Measurements from ENCODE around the gene DRAXIN.

DNA sequence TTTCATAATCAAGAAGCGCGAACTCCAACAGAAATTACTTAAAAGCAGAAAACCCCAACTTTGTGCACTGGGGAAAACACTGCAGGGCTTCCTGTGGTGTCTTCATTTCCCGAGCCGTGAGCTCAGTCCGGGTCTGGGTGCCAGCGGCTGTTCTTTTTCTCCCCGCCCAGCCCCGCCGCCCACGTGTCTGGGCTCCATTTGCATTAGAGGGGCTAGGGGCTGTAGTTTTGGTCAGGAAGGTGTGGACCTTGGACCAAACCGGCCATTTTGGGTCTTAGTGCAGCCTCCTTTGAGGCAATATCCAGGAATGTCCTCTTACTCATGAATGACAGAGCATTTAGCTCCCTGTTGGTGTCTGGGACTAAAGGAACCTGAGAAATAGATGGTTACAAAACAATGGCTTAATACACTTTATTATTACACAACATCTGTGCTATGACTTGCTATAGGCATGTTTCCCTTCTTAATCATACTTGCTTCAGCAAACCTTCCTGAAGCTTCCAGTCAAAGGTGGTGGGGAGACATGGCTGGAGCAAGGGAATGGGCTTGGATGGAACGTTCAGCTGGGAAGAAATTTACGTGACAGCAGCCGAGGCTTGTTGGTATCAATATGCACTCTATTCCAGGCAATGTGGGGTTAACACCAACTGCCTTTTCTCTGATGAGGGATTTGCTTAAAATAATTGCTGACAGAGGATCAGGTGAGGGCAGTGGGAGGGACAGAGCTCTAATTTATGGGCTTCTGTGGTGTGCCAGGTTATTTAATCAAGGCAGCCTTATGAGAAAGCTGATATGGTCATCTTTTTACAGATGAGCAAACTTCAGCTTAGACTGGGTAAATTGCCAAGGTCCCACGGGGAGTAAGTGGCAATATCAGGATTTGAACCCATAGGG is 45.5 kb downstream of the DRAXIN start:
- TF ChIP-seq, protein P1, sequence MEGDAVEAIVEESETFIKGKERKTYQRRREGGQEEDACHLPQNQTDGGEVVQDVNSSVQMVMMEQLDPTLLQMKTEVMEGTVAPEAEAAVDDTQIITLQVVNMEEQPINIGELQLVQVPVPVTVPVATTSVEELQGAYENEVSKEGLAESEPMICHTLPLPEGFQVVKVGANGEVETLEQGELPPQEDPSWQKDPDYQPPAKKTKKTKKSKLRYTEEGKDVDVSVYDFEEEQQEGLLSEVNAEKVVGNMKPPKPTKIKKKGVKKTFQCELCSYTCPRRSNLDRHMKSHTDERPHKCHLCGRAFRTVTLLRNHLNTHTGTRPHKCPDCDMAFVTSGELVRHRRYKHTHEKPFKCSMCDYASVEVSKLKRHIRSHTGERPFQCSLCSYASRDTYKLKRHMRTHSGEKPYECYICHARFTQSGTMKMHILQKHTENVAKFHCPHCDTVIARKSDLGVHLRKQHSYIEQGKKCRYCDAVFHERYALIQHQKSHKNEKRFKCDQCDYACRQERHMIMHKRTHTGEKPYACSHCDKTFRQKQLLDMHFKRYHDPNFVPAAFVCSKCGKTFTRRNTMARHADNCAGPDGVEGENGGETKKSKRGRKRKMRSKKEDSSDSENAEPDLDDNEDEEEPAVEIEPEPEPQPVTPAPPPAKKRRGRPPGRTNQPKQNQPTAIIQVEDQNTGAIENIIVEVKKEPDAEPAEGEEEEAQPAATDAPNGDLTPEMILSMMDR (IDR thresholded peaks at IDR 0.05): no peak
- TF ChIP-seq POLR2AphosphoS5 (IDR thresholded peaks at IDR 0.05): peak; percentile 6 to 81
